ENCODE measurements around the gene LAMA2. TPM values are rescaled to one million over a fixed set of nuclear protein-coding genes. Genes with fewer than 3 reads are reported as not detected.

Gene LAMA2
- total and polyA plus RNA-seq, 2 donors (not counting 3 experiments of a cell fraction or from before 2014, with no cell fraction given) = 0.51 to 0.75 TPM

DNA sequence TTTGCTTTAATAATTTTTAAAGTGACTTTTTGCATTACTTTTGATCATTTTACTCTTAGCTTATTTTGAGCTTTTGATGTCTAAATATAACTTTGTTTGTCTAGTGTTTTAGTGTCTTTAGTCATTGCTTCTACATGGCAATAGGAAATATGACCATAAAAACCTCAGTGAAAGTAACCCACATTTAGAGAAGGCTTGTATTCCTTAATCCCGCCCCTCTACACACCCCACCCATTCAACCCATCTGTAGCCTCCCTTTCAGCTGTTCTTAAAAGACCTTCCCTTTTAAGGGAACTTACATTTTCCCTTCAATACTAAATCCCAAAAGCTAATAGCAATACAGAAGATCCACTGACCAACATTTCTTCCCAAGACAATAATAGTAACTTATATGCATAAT, 225.4 kb downstream of the LAMA2 start:
- no peak for TF ChIP-seq JUN (IDR thresholded peaks at IDR 0.05; ENCODE audit: borderline replicate concordance, insufficient read depth, insufficient read length, low read depth)
- TF ChIP-seq POLR2A (IDR thresholded peaks at IDR 0.05; ENCODE audit: low read depth, low read length) = no peak
- TF ChIP-seq, protein P1, sequence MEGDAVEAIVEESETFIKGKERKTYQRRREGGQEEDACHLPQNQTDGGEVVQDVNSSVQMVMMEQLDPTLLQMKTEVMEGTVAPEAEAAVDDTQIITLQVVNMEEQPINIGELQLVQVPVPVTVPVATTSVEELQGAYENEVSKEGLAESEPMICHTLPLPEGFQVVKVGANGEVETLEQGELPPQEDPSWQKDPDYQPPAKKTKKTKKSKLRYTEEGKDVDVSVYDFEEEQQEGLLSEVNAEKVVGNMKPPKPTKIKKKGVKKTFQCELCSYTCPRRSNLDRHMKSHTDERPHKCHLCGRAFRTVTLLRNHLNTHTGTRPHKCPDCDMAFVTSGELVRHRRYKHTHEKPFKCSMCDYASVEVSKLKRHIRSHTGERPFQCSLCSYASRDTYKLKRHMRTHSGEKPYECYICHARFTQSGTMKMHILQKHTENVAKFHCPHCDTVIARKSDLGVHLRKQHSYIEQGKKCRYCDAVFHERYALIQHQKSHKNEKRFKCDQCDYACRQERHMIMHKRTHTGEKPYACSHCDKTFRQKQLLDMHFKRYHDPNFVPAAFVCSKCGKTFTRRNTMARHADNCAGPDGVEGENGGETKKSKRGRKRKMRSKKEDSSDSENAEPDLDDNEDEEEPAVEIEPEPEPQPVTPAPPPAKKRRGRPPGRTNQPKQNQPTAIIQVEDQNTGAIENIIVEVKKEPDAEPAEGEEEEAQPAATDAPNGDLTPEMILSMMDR (IDR thresholded peaks at IDR 0.05; ENCODE audit: extremely low read depth in 1 of 2, insufficient read depth in 1 of 2, low read depth in 1 of 2, low read length in 2 of 2) = no peak
- TF ChIP-seq, protein P2, sequence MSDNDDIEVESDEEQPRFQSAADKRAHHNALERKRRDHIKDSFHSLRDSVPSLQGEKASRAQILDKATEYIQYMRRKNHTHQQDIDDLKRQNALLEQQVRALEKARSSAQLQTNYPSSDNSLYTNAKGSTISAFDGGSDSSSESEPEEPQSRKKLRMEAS (IDR thresholded peaks at IDR 0.05; ENCODE audit: insufficient read depth, insufficient read length) = no peak
- no peak for TF ChIP-seq MYC (IDR thresholded peaks at IDR 0.05; ENCODE audit: low read depth, low read length)
- no peak for TF ChIP-seq POLR2AphosphoS5 (IDR thresholded peaks at IDR 0.05; ENCODE audit: insufficient read depth, low read depth, low read length)
- no peak for TF ChIP-seq FOS (IDR thresholded peaks at IDR 0.05; ENCODE audit: borderline replicate concordance, insufficient read depth, low read length)
- TF ChIP-seq EZH2 (IDR thresholded peaks at IDR 0.05; ENCODE audit: borderline replicate concordance, low read depth, low read length, severe bottlenecking) = no peak
- no peak for TF ChIP-seq GATA2 (IDR thresholded peaks at IDR 0.05; ENCODE audit: insufficient read depth, insufficient read length, low read depth, low read length)
- Histone ChIP-seq H3K27ac (ENCODE audit: insufficient read depth, low read depth, low read length) (no peak overlapping the region), H3K4me3 (replicated peaks in 1 of 3; ENCODE audit: insufficient read depth in 1 of 3, low read depth in 1 of 3, low read length in 3 of 3) (no peak overlapping the region), H3K27me3 (ENCODE audit: control insufficient read depth in 2 of 2, insufficient read depth in 2 of 2, low read length in 2 of 2) (no peaks in the 10 kb centered on the region), H2AFZ (ENCODE audit: low read depth, low read length) (no peak overlapping the region), H3K9me3 (replicated peaks; ENCODE audit: control insufficient read depth, insufficient read depth, low read length) (no peaks in the 10 kb centered on the region), H3K79me2 (ENCODE audit: control insufficient read depth, insufficient read depth, low read length) (no peaks in the 10 kb centered on the region), H3K4me1 (ENCODE audit: control insufficient read depth, extremely low read depth, insufficient read depth, low read length) (peaks cover 7% of the 10 kb centered on the region), H3K9me1 (replicated peaks; ENCODE audit: control insufficient read depth, extremely low read depth, insufficient read depth, low read length) (no peaks in the 10 kb centered on the region), H3K36me3 (ENCODE audit: control insufficient read depth in 2 of 2, extremely low read depth in 1 of 2, insufficient read depth in 2 of 2, low read length in 2 of 2) (no peaks in the 10 kb centered on the region), H3K4me2 (ENCODE audit: insufficient read depth, low read length) (no peak overlapping the region), H3K9ac (replicated peaks; ENCODE audit: extremely low read depth, insufficient read depth, low read length) (no peak overlapping the region), H4K20me1 (replicated peaks; ENCODE audit: control insufficient read depth, extremely low read depth, insufficient read depth, low read length) (no peaks in the 10 kb centered on the region)
- ChIA-PET CTCF (interaction anchor here (0.5 to 1.3 kb wide), 4 partner anchors 49 to 1428 kb away, joined by 3 to 4 read pairs (median 3); no protein-coding TSS in a partner anchor), POLR2A (no interaction called here)
- no TSS peak for BruUV-seq (replicated peaks)
- DNase-seq (ENCODE audit: low read depth, low spot score) (no peak), FAIRE-seq (no peak)
- dilution Hi-C loops (cut with MboI; ENCODE audit: extremely low pct_ligation_motif_present, low sequenced_read_pairs) (no loop called here), intact Hi-C loops (cut with micrococcal nuclease) (no loop called here)

All from endothelial cell of umbilical vein (primary cell).